HepG2 (cell line): ENCODE measurements around the gene RAPGEF6. TPM values are rescaled to one million over a fixed set of nuclear protein-coding genes. Genes with fewer than 3 reads are reported as not detected.

Source experiments
- ATAC-seq: fragments of 200-7000 bp; cut with Tn5 transposase; 3 replicates; pipeline ENCODE4 v1.9.1; 2020; ENCODE audit warnings: mild to moderate bottlenecking, moderate library complexity
- BruUV-seq: library from RNA; stranded (reverse); fragments of 400-500 nt; replicated peaks from 2 replicates; lab custom pipeline; 2021; lab: Mats Ljungman, UMichigan
- CTCF ChIA-PET: fragments of 300-600 bp; formaldehyde crosslinking; extraction: SDS; loops from one replicate; lab custom pipeline; 2021; ENCODE audit warnings: low total read pairs, inconsistent platforms, low intra/inter-chr PET ratio; lab: Yijun Ruan, JAX
- POLR2A ChIA-PET: fragments of 350-600 bp; sonication (Branson Sonifier 250); formaldehyde crosslinking; loops from one replicate; lab custom pipeline; 2020; ENCODE audit warnings: antibody characterized with exemption, inconsistent platforms; lab: Yijun Ruan, JAX
- DNase-seq: peaks from one replicate; pipeline ENCODE4 v3.0.0-alpha.2; 2015; ENCODE audit warnings: low spot score
- FAIRE-seq: peaks from 3 replicates; lab custom pipeline; 2011; peaks lifted over from hg19 to GRCh38; lab: Jason Lieb, UNC
- H2AFZ ChIP-seq: one replicate; pipeline ENCODE4 v1.6.1; 2011; ENCODE audit warnings: low read length, inconsistent platforms
- H3K27ac ChIP-seq: fragments of 300-600 bp; 3 replicates; pipeline ENCODE4 v1.8.0; 2011; ENCODE audit warnings: mixed run types, mild to moderate bottlenecking, mixed read lengths, low read length, inconsistent platforms; ENCODE audit not compliant: insufficient read depth; ENCODE audit errors: extremely low read length
- H3K27me3 ChIP-seq, 2 experiments: fragments of 200-600 bp in 1 of 2; 2 replicates in 1 of 2; 3 replicates in 1 of 2; pipeline versions ENCODE4 v1.6.0 to v1.8.0; 2011; ENCODE audit warnings: low read length in 2 of 2, mild to moderate bottlenecking in 2 of 2, moderate library complexity in 2 of 2, inconsistent platforms in 1 of 2; ENCODE audit not compliant: insufficient read depth in 2 of 2, control insufficient read depth in 1 of 2
- H3K36me3 ChIP-seq, 2 experiments: fragments of 200-600 bp in 1 of 2; replicated peaks in 1 of 2; 2 replicates in 1 of 2; 3 replicates in 1 of 2; pipeline versions ENCODE4 v1.5.1 to v1.8.0; 2011; ENCODE audit warnings: low read length in 2 of 2, inconsistent platforms in 1 of 2; ENCODE audit not compliant: insufficient read depth in 2 of 2, control insufficient read depth in 1 of 2
- H3K4me1 ChIP-seq: 2 replicates; pipeline ENCODE4 v1.5.1; 2012; ENCODE audit warnings: low read length, inconsistent platforms; ENCODE audit not compliant: insufficient read depth
- H3K4me2 ChIP-seq: 2 replicates; pipeline ENCODE4 v1.6.0; 2011; ENCODE audit warnings: low read depth, low read length, inconsistent platforms
- H3K4me3 ChIP-seq, 3 experiments: fragments of 200-600 bp in 1 of 3; sonication (generic), shearing (Covaris generic) in 1 of 3; replicated peaks in 1 of 3; 2 replicates each; pipeline ENCODE4 v1.5.1; 2011 to 2016; ENCODE audit warnings: low read length in 3 of 3, inconsistent platforms in 2 of 3, low read depth in 2 of 3, mild to moderate bottlenecking in 2 of 3, control low read depth in 1 of 3, mixed read lengths in 1 of 3; ENCODE audit not compliant: insufficient read depth in 1 of 3
- H3K79me2 ChIP-seq: one replicate; pipeline ENCODE4 v1.6.1; 2011; ENCODE audit warnings: low read length, inconsistent platforms; ENCODE audit not compliant: insufficient read depth
- H3K9ac ChIP-seq: 2 replicates; pipeline ENCODE4 v1.6.0; 2011; ENCODE audit warnings: mild to moderate bottlenecking, low read depth, low read length, inconsistent platforms; ENCODE audit not compliant: insufficient read depth
- H3K9me3 ChIP-seq: 2 replicates; pipeline ENCODE4 v1.5.1; 2012; ENCODE audit warnings: mild to moderate bottlenecking, low read length
- H4K20me1 ChIP-seq: 2 replicates; pipeline ENCODE4 v1.6.0; 2011; ENCODE audit warnings: inconsistent platforms, mild to moderate bottlenecking, low read length, moderate library complexity; ENCODE audit not compliant: insufficient read depth
- EP300 ChIP-seq, 3 experiments: sonication (generic) in 1 of 3; formaldehyde crosslinking in 1 of 3; IDR thresholded peaks; 2 replicates each; pipeline versions ENCODE4 v1.5.1 to v1.6.1; 2011 to 2020; ENCODE audit warnings: low read depth in 2 of 3, low read length in 2 of 3, borderline replicate concordance in 1 of 3, improper control_type of control experiment in 1 of 3, mild to moderate bottlenecking in 1 of 3, missing genetic modification reagents in 1 of 3, moderate library complexity in 1 of 3
- FOXM1 ChIP-seq: sonication (generic); formaldehyde crosslinking; IDR thresholded peaks from 2 replicates; pipeline ENCODE4 v1.5.0; 2020; ENCODE audit warnings: missing genetic modification reagents
- KLF11 ChIP-seq: IDR thresholded peaks from 2 replicates; pipeline ENCODE4 v1.6.1; 2016; ENCODE audit warnings: missing compliant biosample characterization
- MTF1 ChIP-seq: sonication (generic); formaldehyde crosslinking; IDR thresholded peaks from 2 replicates; pipeline ENCODE4 v1.5.0; 2020; ENCODE audit warnings: missing genetic modification reagents
- PAWR ChIP-seq: sonication (generic); formaldehyde crosslinking; IDR thresholded peaks from 2 replicates; pipeline ENCODE4 v1.4.0; 2020; ENCODE audit warnings: missing genetic modification reagents, mild to moderate bottlenecking, borderline replicate concordance
- RARA ChIP-seq: IDR thresholded peaks from 2 replicates; pipeline ENCODE4 v1.6.1; 2016; ENCODE audit warnings: missing genetic modification reagents, missing compliant biosample characterization
- RXRB ChIP-seq: IDR thresholded peaks from 2 replicates; pipeline ENCODE4 v1.6.1; 2016; ENCODE audit warnings: borderline replicate concordance, missing genetic modification reagents, missing compliant biosample characterization
- SKI ChIP-seq: fragments of 450-650 bp; IDR thresholded peaks from one replicate; pipeline ENCODE4 v1.6.1; 2018; ENCODE audit warnings: mild to moderate bottlenecking; ENCODE audit not compliant: partially characterized antibody
- SMAD3 ChIP-seq: sonication (generic); formaldehyde crosslinking; IDR thresholded peaks from 2 replicates; pipeline ENCODE4 v1.4.0; 2020; ENCODE audit warnings: missing genetic modification reagents
- ZNF263 ChIP-seq: sonication (generic); formaldehyde crosslinking; IDR thresholded peaks from 2 replicates; pipeline ENCODE4 v1.4.0; 2020; ENCODE audit warnings: missing genetic modification reagents
- ZNF333 ChIP-seq: sonication (generic); formaldehyde crosslinking; IDR thresholded peaks from 2 replicates; pipeline ENCODE4 v1.4.0; 2020; ENCODE audit warnings: mild to moderate bottlenecking, missing genetic modification reagents, borderline replicate concordance
- ZNF451 ChIP-seq: sonication (generic); formaldehyde crosslinking; IDR thresholded peaks from 2 replicates; pipeline ENCODE4 v1.5.0; 2020; ENCODE audit warnings: mild to moderate bottlenecking, missing genetic modification reagents
- ZNF83 ChIP-seq: sonication (generic); formaldehyde crosslinking; IDR thresholded peaks from 2 replicates; pipeline ENCODE4 v1.4.0; 2020; ENCODE audit warnings: missing genetic modification reagents, mild to moderate bottlenecking, borderline replicate concordance
- WGBS: methylation state at CpG from one replicate; pipeline ENCODE4 v1.1.6; 2017; ENCODE audit warnings: low lambda C conversion rate; 5-methylcytosine and 5-hydroxymethylcytosine counted together
- in situ Hi-C: cut with HindIII; loops from 2 replicates; pipeline ENCODE4 v1.10.0; 2017; ENCODE audit warnings: low pct_unique_long_range_greater_than_20kb; ENCODE audit not compliant: extremely low pct_ligation_motif_present
- intact Hi-C: fragments of 100-400 bp; cut with micrococcal nuclease; formaldehyde crosslinking; loops from one replicate; pipeline ENCODE4 v1.10.0; 2022; ENCODE audit not compliant: unreplicated experiment
- polyA plus RNA-seq, 8 experiments: library from polyadenylated mRNA; depleted of rRNA in 3 of 8; stranded (reverse) in 7 of 8; unstranded in 1 of 8; fragments of >200 nt; fragmentation: Illumina TruSeq in 4 of 8; extraction: Trizol in 4 of 8; gene quantifications; 2 replicates each; pipeline versions ENCODE4 v1.2.1 to v1.2.3, GENCODE V29; 2011 to 2016; ENCODE audit warnings: low read depth in 4 of 8, missing spikeins in 1 of 8, mixed read lengths in 1 of 8; ENCODE audit not compliant: insufficient read depth in 1 of 8
- total RNA-seq, 5 experiments: library from RNA; depleted of rRNA; stranded (reverse); fragments of >200 nt; fragmentation: Illumina TruSeq; extraction: Trizol; gene quantifications; 2 replicates each; pipeline ENCODE4 v1.2.3, GENCODE V29; 2016; ENCODE audit warnings: low read depth in 1 of 5
- TF ChIP-seq, protein P1 (sequence below): sonication (generic); formaldehyde crosslinking; IDR thresholded peaks from 2 replicates; pipeline ENCODE4 v1.4.0; 2020; ENCODE audit warnings: missing genetic modification reagents
- TF ChIP-seq, protein P2 (sequence below): sonication (generic); formaldehyde crosslinking; IDR thresholded peaks from 2 replicates; pipeline ENCODE4 v1.8.1; 2023; ENCODE audit warnings: mild to moderate bottlenecking, inconsistent platforms, moderate library complexity, missing genetic modification reagents, borderline replicate concordance
- TF ChIP-seq, protein P3 (sequence below): sonication (generic); formaldehyde crosslinking; IDR thresholded peaks from 2 replicates; pipeline ENCODE4 v1.5.0; 2020; ENCODE audit warnings: missing genetic modification reagents

The RAPGEF6 gene
- total and polyA plus RNA-seq, 2 of the 13 experiments (the other 11 are each of a cell fraction or from before 2014, with no cell fraction given) = 7.7 to 24.6 TPM

DNA sequence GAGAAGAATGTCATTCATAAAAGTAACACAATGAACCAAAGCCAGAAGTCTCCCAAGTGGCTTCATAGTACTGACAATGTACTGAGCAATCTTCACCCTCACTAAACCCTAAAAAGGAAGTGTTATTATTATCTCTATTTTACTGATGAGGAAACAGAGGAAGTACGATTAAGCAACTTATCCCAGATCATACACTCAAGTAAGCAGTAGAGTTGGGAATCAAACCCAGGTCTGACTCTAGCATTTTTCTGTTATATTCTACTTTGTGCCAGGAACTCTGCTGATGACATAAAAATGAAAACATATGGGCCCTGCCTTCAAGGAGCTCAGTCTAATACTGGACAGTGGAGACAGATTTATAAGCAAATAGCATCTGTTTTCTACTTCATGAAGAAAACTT lies 109.2 kb downstream of the RAPGEF6 start:
- Histone ChIP-seq H3K27ac (no peak overlapping the region), H3K4me3 (no peak overlapping the region), H3K9me3 (no peaks in the 10 kb centered on the region), H3K36me3 (no peaks in the 10 kb centered on the region; a peak in 3 of 5 replicates), H3K27me3 (no peaks in the 10 kb centered on the region), H3K9ac (no peak overlapping the region), H4K20me1 (0 out of 2 replicates have a peak, but pooled peaks cover 2% of the 10 kb centered on the region), H3K4me1 (peaks cover 18% of the 10 kb centered on the region), H3K79me2 (peaks cover 2% of the 10 kb centered on the region), H2AFZ (no peak overlapping the region), H3K4me2 (no peak overlapping the region)
- in situ Hi-C loops (no loop called here), intact Hi-C loops (no loop called here)
- ChIA-PET CTCF (no interaction called here), POLR2A (no interaction called here)
- BruUV-seq = no TSS peak
- 95% methylated on average over 1 of the region's 1 CpG for WGBS
- FAIRE-seq (no peak), DNase-seq (no peak), ATAC-seq (no peak)
- TF ChIP-seq, protein P1, sequence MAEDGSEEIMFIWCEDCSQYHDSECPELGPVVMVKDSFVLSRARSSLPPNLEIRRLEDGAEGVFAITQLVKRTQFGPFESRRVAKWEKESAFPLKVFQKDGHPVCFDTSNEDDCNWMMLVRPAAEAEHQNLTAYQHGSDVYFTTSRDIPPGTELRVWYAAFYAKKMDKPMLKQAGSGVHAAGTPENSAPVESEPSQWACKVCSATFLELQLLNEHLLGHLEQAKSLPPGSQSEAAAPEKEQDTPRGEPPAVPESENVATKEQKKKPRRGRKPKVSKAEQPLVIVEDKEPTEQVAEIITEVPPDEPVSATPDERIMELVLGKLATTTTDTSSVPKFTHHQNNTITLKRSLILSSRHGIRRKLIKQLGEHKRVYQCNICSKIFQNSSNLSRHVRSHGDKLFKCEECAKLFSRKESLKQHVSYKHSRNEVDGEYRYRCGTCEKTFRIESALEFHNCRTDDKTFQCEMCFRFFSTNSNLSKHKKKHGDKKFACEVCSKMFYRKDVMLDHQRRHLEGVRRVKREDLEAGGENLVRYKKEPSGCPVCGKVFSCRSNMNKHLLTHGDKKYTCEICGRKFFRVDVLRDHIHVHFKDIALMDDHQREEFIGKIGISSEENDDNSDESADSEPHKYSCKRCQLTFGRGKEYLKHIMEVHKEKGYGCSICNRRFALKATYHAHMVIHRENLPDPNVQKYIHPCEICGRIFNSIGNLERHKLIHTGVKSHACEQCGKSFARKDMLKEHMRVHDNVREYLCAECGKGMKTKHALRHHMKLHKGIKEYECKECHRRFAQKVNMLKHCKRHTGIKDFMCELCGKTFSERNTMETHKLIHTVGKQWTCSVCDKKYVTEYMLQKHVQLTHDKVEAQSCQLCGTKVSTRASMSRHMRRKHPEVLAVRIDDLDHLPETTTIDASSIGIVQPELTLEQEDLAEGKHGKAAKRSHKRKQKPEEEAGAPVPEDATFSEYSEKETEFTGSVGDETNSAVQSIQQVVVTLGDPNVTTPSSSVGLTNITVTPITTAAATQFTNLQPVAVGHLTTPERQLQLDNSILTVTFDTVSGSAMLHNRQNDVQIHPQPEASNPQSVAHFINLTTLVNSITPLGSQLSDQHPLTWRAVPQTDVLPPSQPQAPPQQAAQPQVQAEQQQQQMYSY (CRISPR knock-in tag) = no peak
- TF ChIP-seq EP300 (IDR thresholded peaks at IDR 0.05; ENCODE audit: low read depth in 2 of 2, low read length in 2 of 2) (no peak), EP300 (CRISPR knock-in tag; IDR thresholded peaks at IDR 0.05; ENCODE audit: borderline replicate concordance) (no peak), ZNF451 (no peak), MTF1 (CRISPR knock-in tag) (no peak), FOXM1 (no peak), RARA (no peak), PAWR (CRISPR knock-in tag) (no peak), SKI (no peak), SMAD3 (no peak), ZNF83 (no peak), ZNF263 (CRISPR knock-in tag) (no peak), RXRB (CRISPR knock-in tag) (no peak), ZNF333 (CRISPR knock-in tag) (no peak), KLF11 (no peak)
- TF ChIP-seq, protein P2, sequence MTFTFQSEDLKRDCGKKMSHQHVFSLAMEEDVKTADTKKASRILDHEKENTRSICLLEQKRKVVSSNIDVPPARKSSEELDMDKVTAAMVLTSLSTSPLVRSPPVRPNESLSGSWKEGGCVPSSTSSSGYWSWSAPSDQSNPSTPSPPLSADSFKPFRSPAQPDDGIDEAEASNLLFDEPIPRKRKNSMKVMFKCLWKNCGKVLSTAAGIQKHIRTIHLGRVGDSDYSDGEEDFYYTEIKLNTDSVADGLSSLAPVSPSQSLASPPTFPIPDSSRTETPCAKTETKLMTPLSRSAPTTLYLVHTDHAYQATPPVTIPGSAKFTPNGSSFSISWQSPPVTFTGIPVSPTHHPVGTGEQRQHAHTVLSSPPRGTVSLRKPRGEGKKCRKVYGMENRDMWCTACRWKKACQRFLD (CRISPR knock-in tag) = no peak
- TF ChIP-seq, protein P3, sequence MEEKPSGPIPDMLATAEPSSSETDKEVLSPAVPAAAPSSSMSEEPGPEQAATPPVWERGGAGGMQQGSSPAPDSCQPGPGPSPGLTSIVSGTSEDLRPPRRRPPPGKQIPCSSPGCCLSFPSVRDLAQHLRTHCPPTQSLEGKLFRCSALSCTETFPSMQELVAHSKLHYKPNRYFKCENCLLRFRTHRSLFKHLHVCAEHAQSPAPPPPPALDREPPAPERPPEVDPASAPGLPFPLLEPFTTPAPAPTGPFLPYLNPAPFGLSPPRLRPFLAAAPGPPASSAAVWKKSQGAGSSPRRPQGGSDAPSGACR (CRISPR knock-in tag) = no peak
